GM12875 (cell line): ENCODE measurements around the gene NRG2.

Source experiments
- H3K4me3 ChIP-seq: one replicate; pipeline ENCODE4 v1.5.1; 2011; ENCODE audit warnings: low read depth, low read length, control low read depth
- TF ChIP-seq, protein P1 (sequence below): IDR thresholded peaks from 2 replicates; pipeline ENCODE4 v1.5.1; 2011; ENCODE audit warnings: low read depth, mild to moderate bottlenecking, control low read depth, inconsistent platforms, low read length, moderate library complexity, borderline replicate concordance; ENCODE audit not compliant: insufficient read depth

Gene NRG2

DNA sequence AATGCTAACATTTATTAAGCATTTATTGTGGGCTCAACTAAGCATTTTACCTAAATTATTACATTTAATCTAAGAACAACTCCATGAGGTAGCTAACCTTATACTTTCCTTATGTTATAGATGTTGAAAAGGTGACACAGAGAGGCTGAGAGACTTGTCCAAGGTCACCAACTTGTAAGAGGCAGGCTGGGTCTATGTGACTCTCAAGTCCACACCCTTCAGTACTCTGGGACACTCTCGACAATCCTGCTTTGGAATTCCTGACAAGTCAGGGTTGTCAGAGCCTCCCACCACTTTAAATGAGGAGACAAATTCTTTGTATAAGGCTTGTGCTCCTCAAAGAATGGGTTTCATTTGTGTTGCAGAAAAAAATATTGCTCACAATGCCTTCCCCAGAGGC is 67.2 kb downstream of the NRG2 start:
- H3K4me3 ChIP-seq: no peak overlapping the region
- TF ChIP-seq, protein P1, sequence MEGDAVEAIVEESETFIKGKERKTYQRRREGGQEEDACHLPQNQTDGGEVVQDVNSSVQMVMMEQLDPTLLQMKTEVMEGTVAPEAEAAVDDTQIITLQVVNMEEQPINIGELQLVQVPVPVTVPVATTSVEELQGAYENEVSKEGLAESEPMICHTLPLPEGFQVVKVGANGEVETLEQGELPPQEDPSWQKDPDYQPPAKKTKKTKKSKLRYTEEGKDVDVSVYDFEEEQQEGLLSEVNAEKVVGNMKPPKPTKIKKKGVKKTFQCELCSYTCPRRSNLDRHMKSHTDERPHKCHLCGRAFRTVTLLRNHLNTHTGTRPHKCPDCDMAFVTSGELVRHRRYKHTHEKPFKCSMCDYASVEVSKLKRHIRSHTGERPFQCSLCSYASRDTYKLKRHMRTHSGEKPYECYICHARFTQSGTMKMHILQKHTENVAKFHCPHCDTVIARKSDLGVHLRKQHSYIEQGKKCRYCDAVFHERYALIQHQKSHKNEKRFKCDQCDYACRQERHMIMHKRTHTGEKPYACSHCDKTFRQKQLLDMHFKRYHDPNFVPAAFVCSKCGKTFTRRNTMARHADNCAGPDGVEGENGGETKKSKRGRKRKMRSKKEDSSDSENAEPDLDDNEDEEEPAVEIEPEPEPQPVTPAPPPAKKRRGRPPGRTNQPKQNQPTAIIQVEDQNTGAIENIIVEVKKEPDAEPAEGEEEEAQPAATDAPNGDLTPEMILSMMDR: no peak

DNA sequence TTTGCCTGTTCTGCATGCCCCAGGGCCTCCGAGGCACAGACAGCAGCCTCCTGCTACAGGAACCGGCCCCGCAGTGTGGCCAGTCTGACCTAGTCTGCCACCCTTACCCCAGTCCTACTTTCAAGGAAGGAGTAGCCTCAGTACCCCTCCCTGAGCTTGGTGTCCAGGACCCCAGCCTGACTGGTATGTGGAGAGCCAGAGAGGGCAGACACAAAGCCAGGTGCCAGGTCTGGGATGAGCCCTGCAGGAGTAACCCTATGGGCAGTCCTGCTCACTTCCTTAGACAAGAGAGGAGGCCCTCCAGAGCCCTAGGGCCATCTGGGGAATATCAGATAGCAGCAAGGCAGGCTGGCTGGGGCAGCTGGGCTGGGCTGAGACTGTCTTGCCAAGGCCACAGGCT is 67.8 kb downstream of the NRG2 start:
- H3K4me3 ChIP-seq: no peak overlapping the region
- TF ChIP-seq, protein P1: no peak

DNA sequence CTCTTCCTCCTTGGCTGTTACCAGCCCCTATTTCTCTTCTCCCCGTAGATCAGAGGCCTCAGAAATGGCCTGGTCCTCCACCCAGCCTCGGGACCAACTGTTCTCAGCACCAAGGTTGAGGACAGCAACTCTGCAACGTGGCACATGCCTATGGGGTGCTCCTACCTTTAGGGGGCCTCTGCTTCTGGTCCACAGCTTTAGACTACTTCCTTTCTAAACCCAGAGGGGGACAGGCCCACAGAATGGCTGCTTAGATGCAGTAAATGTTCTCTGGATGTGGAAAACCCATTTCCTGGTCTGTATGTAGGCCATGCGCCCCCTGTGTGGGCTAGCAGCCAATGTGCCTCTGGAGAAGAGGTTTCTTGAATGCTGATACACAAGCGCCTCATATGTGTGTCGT is 68.4 kb downstream of the NRG2 start:
- no peak overlapping the region for H3K4me3 ChIP-seq
- TF ChIP-seq, protein P1: no peak

DNA sequence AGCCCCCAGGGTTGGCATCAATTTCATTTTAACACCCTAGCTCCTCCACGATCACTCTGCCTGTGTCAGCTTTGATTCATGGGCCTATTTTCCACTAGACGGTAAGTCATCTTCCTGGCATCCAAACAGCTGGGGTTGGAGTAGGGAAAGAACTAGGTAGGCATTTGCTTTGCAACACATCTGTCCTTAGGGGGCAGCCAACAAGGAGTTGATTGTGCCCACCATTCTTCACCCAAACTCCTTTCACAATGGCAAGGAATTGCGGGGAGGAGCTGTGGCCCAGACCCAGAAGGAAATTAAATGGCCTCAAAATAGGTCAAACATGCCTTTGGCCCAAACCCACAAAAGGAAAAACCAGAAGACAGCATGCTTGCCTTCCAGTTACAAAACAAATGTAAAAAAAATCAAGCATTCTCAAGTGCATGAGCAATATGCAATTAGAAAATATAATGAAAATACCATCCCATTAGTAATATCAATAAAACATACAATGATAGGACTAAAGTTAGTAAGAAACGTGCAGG is 71.8 kb downstream of the NRG2 start:
- TF ChIP-seq, protein P1: no peak

DNA sequence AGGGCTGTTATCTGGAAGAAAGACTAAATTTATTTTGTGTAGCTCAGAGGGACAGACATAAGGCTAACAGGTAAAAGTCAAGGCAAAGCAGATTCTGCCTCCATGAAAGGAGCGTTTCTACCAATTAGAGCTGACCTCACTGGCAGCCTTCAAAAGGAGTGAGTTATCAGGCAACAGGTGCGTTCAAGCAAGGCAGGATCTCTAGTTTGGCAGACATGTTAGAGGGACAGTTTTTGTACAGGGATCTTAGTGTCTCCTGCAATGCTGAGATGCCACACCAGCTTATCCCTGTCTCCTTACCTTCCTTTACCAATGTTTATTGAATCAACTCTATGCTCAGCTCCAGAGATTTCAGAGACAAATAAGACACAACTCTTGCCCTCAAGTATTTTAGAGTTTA is 73.8 kb downstream of the NRG2 start:
- TF ChIP-seq, protein P1: no peak
- no peak overlapping the region for H3K4me3 ChIP-seq

More for the DNA sequence above, 71.8 kb downstream of the NRG2 start:
- no peak overlapping the region for H3K4me3 ChIP-seq

DNA sequence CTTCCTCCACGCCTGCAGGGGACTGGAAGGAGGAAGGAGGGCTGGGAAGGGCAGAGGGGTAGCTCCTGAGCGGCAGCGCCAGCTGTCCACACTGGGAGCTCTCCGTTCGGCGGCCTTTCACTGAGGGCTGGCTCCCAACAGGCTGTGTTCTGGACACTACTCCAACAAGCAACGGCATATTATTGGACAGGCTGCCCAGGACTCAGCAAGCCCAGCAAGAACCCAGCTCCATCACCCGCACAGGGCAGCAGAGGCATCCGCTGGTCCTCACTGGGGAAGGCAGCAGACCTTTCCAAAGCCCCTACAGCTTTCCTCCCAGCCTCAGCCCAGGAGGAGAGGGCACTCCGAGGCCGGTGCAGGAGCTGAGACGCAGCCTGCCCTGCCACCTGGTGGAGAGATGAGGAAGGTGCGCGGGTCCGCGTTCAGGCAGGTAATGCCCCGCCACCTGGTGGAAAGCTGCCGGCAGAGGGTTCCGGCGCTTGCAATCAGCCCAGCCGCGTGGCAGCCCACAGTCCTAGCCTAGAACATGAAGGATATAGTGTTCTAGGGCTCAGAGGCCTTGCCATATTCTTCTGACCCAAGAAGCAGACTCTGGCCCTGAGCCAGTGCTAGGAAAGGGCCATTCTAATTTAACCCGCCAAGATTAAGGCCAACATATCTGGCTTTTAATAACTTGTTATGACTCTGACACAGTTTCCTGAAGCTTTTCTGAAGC is 74.4 kb downstream of the NRG2 start:
- no peak overlapping the region for H3K4me3 ChIP-seq
- TF ChIP-seq, protein P1: peak; percentile 100

DNA sequence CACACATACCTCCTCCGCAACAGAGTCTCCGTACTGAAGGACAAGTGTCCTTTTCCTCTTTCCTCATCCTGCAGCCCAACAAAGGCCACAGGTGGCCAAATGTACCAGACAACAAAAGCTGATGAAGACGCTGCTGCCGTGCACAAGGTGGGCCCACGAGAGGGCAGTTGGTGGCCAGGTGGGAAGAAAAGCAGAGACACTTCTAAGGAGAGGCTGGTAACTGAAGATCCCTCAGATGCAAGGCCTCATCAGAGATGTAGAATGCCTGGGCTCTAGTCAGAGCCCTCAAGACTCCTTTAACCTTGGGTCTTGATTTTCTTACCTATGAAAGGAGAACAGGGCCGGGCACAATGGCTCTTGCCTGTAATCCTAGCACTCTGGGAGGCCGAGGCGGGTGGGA is 75.7 kb downstream of the NRG2 start:
- TF ChIP-seq, protein P1: no peak
- H3K4me3 ChIP-seq: no peak overlapping the region
